HTR-8/SVneo (cell line): ENCODE results near the gene DPP4.
A peak's percentile ranks its signal among the peaks of the same experiment; 100 is the strongest.
"Not testable (repeated sequence)": the region's sequence is repeated elsewhere in the genome, so short reads cannot be mapped to it uniquely, and the experiment has no call there.

Experiments used
- DNase-seq: peaks from one replicate; pipeline ENCODE4 v3.0.0; 2011; ENCODE audit warnings: low spot score, mixed read lengths; ENCODE audit not compliant: insufficient read length
- FAIRE-seq: peaks from 2 replicates; lab custom pipeline; 2011; peaks lifted over from hg19 to GRCh38; lab: Jason Lieb, UNC

The DPP4 gene

DNA sequence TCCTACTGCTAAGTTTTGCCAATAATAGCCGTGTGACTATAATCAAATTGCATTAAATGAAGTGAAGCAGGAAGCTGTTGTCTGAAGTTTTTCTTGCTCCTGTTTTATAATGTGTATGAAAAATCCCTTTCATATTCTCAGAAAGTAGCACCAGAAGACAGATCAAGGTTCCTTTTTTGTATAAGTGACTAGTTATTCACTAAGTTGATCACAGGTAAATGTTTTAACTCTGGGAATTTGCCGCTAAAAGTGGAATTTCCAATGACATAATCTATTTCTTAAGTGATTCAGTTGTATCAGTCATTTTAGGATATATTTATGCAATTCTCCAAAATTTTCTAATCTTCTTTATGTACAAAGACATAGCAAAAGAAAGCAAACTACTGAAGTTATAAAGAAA is 99.6 kb downstream of the DPP4 start:
- DNase-seq (no peak), FAIRE-seq (no peak)

GRCh38 chr2:161972866-161973265 is 101.1 kb downstream of the DPP4 start:
- no peak for FAIRE-seq
- no peak for DNase-seq

DNA sequence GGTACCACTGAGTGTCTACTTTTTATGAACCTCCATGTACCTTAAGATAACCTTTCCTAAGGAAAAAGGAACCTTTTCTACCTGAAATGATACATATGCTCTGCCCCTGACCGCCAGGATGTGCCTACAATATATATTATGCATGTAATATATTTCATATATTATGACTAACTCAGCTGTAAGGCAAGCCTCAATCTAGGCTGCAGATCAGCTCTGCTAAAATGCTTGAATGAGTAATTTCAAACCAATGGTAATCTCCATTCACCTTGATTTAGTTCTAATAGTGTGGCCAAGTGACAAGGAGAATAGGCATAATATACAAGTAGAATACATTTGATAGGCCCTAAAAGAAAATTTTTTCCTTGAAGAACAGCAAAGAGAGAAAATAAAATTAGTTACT is 101.8 kb downstream of the DPP4 start:
- FAIRE-seq (no peak), DNase-seq (no peak)

GRCh38 chr2:161971551-161971950 is 102.5 kb downstream of the DPP4 start:
- DNase-seq (no peak), FAIRE-seq (no peak)

GRCh38 chr2:161969159-161969558 is 104.9 kb downstream of the DPP4 start:
- FAIRE-seq (no peak), DNase-seq (no peak)

DNA sequence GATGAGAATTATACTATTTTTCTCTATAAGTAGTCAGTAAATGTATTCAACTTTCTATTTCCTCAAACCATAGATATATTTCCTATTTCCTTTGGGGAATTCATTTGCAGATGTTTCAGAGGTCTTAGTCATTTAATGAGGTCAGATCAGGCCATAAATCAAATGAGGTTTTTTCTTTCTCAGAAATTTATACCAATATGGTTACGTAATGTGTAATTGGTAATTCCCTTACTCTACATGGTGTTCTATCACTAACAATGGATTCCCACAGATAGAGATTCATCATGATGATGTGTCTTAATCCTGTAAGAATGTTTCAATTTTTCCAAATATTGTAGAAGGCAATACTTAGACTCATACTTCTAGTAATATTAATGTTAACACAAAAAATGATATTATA is 108.0 kb downstream of the DPP4 start:
- FAIRE-seq (no peak), DNase-seq (peak; percentile 36)

DNA sequence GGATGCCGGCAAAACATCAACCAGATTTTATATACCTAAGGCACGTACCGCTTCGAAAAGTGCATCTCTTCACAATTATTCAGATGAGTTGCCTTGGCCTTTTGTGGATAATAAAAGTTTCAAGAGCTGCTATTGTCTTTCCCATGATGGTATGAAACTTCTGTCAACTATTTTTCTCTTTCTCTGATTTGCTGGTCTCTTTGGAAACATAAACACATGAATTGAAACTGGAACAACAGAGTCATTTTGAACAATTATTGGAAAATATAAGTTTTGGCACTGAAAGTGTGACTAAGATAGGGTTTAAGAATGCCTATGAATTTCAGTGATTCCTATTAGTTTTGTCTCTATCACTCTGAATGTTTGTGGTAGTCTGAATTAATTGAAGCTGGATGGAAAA is 109.9 kb downstream of the DPP4 start:
- DNase-seq (no peak), FAIRE-seq (no peak)

DNA sequence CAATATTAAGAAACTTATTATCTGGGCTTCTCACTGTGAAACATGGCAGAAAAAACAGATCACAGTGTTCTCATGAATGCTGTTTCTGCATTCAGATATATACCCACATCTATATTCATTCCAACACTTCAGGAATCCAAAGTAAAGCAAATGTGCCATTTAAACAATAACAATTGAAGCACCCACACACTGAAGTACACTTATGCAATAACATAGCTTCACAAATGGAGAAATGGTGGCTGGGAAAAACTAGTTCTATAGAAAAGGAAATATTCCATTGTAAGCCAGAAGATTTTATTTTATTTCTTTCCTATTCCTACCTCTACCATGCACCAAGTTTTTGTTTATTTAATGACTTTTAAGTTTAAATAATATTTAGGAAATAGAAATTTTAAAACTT is 111.9 kb downstream of the DPP4 start:
- no peak for FAIRE-seq
- no peak for DNase-seq

DNA sequence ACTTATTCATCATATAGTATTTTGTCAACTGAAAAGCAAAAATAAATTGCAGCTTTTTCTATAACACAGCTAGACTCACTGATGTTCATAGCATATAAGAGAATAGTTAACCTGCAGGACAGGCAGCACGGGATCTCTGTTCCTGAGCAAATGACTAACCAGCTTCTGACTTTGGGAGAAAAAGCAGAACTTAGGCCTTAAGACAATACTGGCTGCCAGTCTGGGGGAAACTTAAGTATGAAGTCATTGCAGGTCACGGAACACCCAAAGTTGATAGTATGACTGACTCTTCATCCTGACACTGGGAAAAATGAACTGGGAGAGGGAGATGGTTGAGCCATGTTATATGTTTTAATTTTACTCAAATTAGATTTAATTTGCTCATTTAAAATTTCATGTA is 113.0 kb downstream of the DPP4 start:
- DNase-seq (no peak), FAIRE-seq (no peak)

GRCh38 chr2:161956738-161957137 is 117.3 kb downstream of the DPP4 start:
- no peak for FAIRE-seq

DNA sequence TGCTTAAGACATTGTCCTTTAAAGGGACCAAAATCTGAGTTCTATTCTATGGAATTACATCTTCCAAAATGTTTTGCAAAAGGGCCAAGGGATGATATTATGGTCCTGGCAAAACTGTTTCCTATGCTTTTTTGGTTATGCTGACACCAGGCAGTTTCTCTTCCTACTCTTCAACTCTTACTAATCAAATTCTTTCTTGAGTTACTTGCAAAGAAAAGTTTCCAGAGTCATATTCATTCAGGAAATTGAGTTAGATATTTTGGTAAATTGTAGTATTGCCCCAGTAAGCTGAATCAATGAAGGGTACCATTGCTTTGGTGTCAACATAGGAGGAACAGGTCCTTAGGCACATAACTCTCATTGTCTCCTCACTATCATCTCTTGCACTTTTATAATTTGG is 118.8 kb downstream of the DPP4 start:
- FAIRE-seq (no peak), DNase-seq (no peak)

More at GRCh38 chr2:161956738-161957137, 117.3 kb downstream of the DPP4 start:
- DNase-seq, result no peak

DNA sequence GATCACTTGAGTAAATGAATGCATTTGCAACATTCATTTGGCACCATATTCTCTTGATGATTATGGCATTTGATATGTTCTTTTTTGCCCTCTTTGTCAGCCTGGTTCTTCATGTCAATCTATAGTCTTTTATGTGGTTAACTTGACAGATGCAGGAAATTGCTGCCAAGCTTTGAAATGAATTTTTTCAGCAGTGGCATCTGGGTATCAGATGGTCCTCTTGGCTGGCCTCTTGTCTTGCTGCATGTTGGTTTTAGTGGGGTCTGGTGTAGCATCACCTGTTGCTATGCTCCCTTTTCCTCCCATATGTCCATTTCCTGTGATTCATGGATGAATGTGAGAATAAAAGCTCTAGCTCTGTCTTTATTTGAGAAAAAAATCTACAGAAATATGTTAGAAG is 119.9 kb downstream of the DPP4 start:
- DNase-seq (no peak), FAIRE-seq (no peak)

DNA sequence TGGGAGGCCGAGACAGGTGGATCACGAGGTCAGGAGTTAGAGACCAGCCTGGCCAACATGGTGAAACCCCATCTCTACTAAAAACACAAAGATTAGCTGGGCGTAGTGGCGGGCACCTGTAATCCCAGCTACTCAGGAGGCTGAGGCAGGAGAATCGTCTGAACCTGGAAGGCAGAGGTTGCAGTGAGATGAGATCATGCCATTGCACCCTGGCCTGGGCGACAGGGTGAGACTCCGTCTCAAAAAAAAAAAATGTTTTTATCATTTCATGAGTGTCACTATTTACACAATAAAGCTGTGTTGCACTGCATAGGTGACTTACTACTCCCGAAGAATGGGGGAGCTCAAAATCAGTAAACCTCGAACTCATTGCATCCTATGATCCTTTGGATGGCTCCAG is 120.6 kb downstream of the DPP4 start:
- FAIRE-seq, DNase-seq: not testable (repeated sequence)

DNA sequence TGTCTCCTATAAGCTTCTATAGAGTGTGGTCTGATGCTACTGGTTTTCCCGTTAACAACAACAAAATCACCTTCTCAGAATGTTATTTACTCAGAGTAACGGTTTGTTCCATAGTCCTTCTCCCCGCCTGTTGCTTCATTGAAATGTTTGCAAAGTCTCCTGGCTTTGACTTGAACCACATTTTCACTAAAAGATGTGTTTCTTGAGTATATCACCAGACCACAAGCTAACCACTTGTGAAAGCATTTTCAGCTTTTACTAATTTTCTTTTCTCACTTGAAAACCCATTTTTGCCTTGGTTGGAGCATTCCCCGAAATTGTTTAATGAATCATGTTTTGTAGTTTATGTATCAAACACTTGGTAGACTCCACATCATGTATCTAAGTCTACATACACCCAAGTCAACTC is 121.2 kb downstream of the DPP4 start:
- DNase-seq (no peak), FAIRE-seq (no peak)

GRCh38 chr2:161947836-161948235 is 126.2 kb downstream of the DPP4 start:
- FAIRE-seq, result no peak
- DNase-seq, result no peak

GRCh38 chr2:161947406-161947805 is 126.6 kb downstream of the DPP4 start:
- DNase-seq, result no peak
- FAIRE-seq, result no peak

DNA sequence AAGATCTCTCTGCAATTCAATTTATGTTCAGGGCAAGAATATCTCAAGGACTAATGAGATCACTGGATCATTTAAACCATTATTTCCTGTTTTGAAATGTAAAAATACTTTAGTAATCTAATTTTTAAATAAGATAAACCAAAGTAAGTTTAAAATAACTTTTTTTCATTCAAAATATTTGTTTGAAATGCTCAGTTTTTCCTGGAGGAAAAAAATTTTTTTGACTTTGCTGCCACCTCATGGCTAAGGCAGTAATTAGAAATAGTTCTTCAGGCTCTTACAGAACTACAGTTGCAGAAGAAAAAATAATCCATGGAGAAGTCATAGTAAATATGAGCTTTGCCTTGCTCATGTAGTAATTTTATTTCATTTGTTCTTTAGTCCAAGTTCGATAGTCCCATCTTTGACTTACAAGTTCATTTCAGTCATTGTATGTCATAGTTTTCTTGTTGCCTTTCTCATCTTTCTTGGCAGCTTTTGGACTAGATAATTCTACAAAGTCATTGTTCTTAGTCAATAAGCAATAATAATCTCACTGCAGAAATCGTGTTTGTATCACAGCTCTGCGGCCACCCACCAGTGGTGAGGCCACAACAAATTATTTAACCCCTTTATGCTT is 127.4 kb downstream of the DPP4 start:
- no peak for FAIRE-seq
- peak; percentile 3 for DNase-seq

DNA sequence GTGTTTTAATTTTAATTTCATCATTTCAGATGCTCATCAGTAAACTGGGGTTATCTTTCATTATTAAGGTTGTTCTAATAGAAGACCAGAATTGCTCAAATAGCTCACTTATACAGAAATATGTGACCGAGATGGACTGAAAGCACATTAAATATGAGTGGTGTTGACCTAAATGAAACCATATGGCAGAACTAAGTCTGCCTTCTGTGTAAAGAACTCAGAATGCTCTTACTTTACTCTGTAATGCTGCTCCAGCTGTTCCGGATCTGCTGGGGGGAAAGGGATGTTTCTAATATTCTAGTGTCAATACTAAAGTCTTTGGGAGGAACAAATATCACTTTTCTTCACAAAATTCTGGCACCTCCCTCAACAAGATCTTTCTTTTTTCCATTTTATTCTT is 131.0 kb downstream of the DPP4 start:
- FAIRE-seq (no peak), DNase-seq (no peak)
